A549 (cell line): ENCODE measurements around the gene ITPKC. TPM values are rescaled to one million over a fixed set of nuclear protein-coding genes. Genes with fewer than 3 reads are reported as not detected.
A peak's percentile ranks its signal among the peaks of the same experiment; 100 is the strongest.
"Not testable (repeated sequence)": the region's sequence is repeated elsewhere in the genome, so short reads cannot be mapped to it uniquely, and the experiment has no call there.

ENCODE experiments used
- ATAC-seq, 2 experiments: fragments of 200-7000 bp in 1 of 2; fragments of >200 bp in 1 of 2; cut with Nextera tagmentation in 1 of 2; cut with Tn5 transposase in 1 of 2; 3 replicates each; pipeline versions ENCODE4 v1.8.0 to v1.9.1; 2018 to 2020; ENCODE audit warnings: mild to moderate bottlenecking in 1 of 2, moderate library complexity in 1 of 2
- CTCF ChIA-PET: fragments of 300-600 bp; sonication (Branson Sonifier 250); formaldehyde crosslinking; extraction: SDS; loops from one replicate; lab custom pipeline; 2021; ENCODE audit warnings: antibody characterized with exemption, inconsistent platforms; lab: Yijun Ruan, JAX
- POLR2A ChIA-PET: fragments of 350-600 bp; formaldehyde crosslinking; extraction: SDS; loops from one replicate; lab custom pipeline; 2021; ENCODE audit warnings: antibody characterized with exemption, inconsistent platforms; lab: Yijun Ruan, JAX
- DNase-seq, 2 experiments: peaks; one replicate each; pipeline versions ENCODE4 v3.0.0 to v3.0.0-alpha.2; 2011 to 2016; ENCODE audit warnings: low read depth in 1 of 2, low spot score in 1 of 2
- FAIRE-seq: peaks from 2 replicates; lab custom pipeline; 2011; peaks lifted over from hg19 to GRCh38; lab: Jason Lieb, UNC
- H3K27ac ChIP-seq, 2 experiments: fragments of >200 bp; sonication (Bioruptor Twin); formaldehyde crosslinking; 3 replicates each; pipeline ENCODE4 v1.5.1; 2016 to 2017
- H3K4me1 ChIP-seq: fragments of >200 bp; sonication (Bioruptor Twin); formaldehyde crosslinking; 3 replicates; pipeline ENCODE4 v1.6.1; 2016
- H3K4me2 ChIP-seq: fragments of >200 bp; sonication (Bioruptor Twin); formaldehyde crosslinking; 3 replicates; pipeline ENCODE4 v1.6.1; 2016
- H3K4me3 ChIP-seq: fragments of >200 bp; sonication (Bioruptor Twin); formaldehyde crosslinking; 3 replicates; pipeline ENCODE4 v1.5.1; 2016
- H3K9me3 ChIP-seq: fragments of >200 bp; sonication (Bioruptor Twin); formaldehyde crosslinking; 3 replicates; pipeline ENCODE4 v1.6.1; 2016
- ATOH8 ChIP-seq: fragments of 250-450 bp; sonication (Bioruptor Pico); IDR thresholded peaks from 2 replicates; pipeline ENCODE4 v1.5.0; 2020; ENCODE audit warnings: low read depth, mild to moderate bottlenecking, moderate library complexity
- BCL3 ChIP-seq: fragments of >200 bp; sonication (Bioruptor Twin); formaldehyde crosslinking; IDR thresholded peaks from 3 replicates; pipeline ENCODE4 v1.6.1; 2016
- CBX8 ChIP-seq: fragments of 200-600 bp; sonication (generic); IDR thresholded peaks from 2 replicates; pipeline ENCODE4 v1.6.1; 2016
- CHD4 ChIP-seq: fragments of 200-600 bp; sonication (generic); IDR thresholded peaks from 2 replicates; pipeline ENCODE4 v1.6.1; 2016; ENCODE audit warnings: antibody characterized with exemption, mild to moderate bottlenecking, borderline replicate concordance
- GATA3 ChIP-seq: IDR thresholded peaks from 2 replicates; pipeline ENCODE4 v1.6.1; 2012; ENCODE audit warnings: borderline replicate concordance
- HMGXB4 ChIP-seq: fragments of 250-450 bp; sonication (Bioruptor Pico); IDR thresholded peaks from 2 replicates; pipeline ENCODE4 v1.5.0; 2021; ENCODE audit warnings: mild to moderate bottlenecking, moderate library complexity, borderline replicate concordance
- HOXB13 ChIP-seq: fragments of 250-450 bp; sonication (Bioruptor Pico); IDR thresholded peaks from 2 replicates; pipeline ENCODE4 v1.5.0; 2020; ENCODE audit warnings: low read depth, mild to moderate bottlenecking, moderate library complexity
- JUN ChIP-seq, 2 experiments: fragments of >200 bp; sonication (Bioruptor Twin); formaldehyde crosslinking; IDR thresholded peaks; 2 replicates in 1 of 2; 3 replicates in 1 of 2; pipeline ENCODE4 v1.6.1; 2016 to 2017
- MAFK ChIP-seq: fragments of 450-650 bp; IDR thresholded peaks from 2 replicates; pipeline ENCODE4 v1.6.1; 2014; ENCODE audit not compliant: partially characterized antibody
- MAX ChIP-seq: IDR thresholded peaks from 2 replicates; pipeline ENCODE4 v1.6.1; 2012
- MAZ ChIP-seq: fragments of 150-350 bp; IDR thresholded peaks from 2 replicates; pipeline ENCODE4 v1.6.1; 2014; ENCODE audit warnings: antibody characterized with exemption, low read depth, low read length, borderline replicate concordance
- NPAS2 ChIP-seq: fragments of 250-450 bp; sonication (Bioruptor Pico); IDR thresholded peaks from 2 replicates; pipeline ENCODE4 v1.8.0; 2022; ENCODE audit warnings: mild to moderate bottlenecking, moderate library complexity, borderline replicate concordance
- PBX3 ChIP-seq: IDR thresholded peaks from 2 replicates; pipeline ENCODE4 v1.6.1; 2012
- POLR2AphosphoS2 ChIP-seq: conservative IDR thresholded peaks from 2 replicates; pipeline ENCODE4 v1.6.1; 2012; ENCODE audit warnings: low read length, improper control_type of control experiment, inconsistent platforms
- RAD21 ChIP-seq, 2 experiments: fragments of >200 bp in 1 of 2; sonication (Bioruptor Twin) in 1 of 2; formaldehyde crosslinking in 1 of 2; IDR thresholded peaks in 1 of 2; conservative IDR thresholded peaks in 1 of 2; 2 replicates in 1 of 2; 3 replicates in 1 of 2; pipeline ENCODE4 v1.6.1; 2012 to 2018; ENCODE audit warnings: inconsistent platforms in 1 of 2
- RCOR1 ChIP-seq: fragments of 150-350 bp; IDR thresholded peaks from 2 replicates; pipeline ENCODE4 v1.6.1; 2014; ENCODE audit warnings: antibody characterized with exemption, low read length, low read depth
- REST ChIP-seq: fragments of 200-600 bp; sonication (generic); IDR thresholded peaks from 2 replicates; pipeline ENCODE4 v1.6.1; 2016; ENCODE audit warnings: antibody characterized with exemption, mild to moderate bottlenecking, moderate library complexity
- RNF2 ChIP-seq: fragments of 200-600 bp; sonication (generic); IDR thresholded peaks from 2 replicates; pipeline ENCODE4 v1.6.1; 2016; ENCODE audit warnings: low read depth, mild to moderate bottlenecking, antibody characterized with exemption, moderate library complexity, borderline replicate concordance
- WGBS: methylation state at CpG from one replicate; pipeline ENCODE4 v1.1.6; 2017; ENCODE audit errors: missing lambda C conversion rate; 5-methylcytosine and 5-hydroxymethylcytosine counted together
- polyA plus RNA-seq, 4 experiments: library from polyadenylated mRNA; depleted of rRNA in 3 of 4; stranded (reverse); fragments of >200 nt; fragmentation: RNase III in 1 of 4; extraction: RNeasy Plus Mini Kit Qiagen cat#74134 plus additional on column Dnase treatment in 1 of 4; gene quantifications; 2 replicates in 3 of 4; 3 replicates in 1 of 4; pipeline ENCODE4 v1.2.3, GENCODE V29; 2011 to 2017

ITPKC gene
- polyA plus RNA-seq, 2 of the 4 experiments (the other 2 are of a cell fraction), result 6.5 to 7.9 TPM

- 92% methylated on average over 10 of the region's 10 CpGs for WGBS
- TF ChIP-seq JUN (IDR thresholded peaks at IDR 0.05), result 0 out of 5 replicates have a peak, but pooled peaks of 1 of the 2 experiments have one; percentile 28
- no peak for TF ChIP-seq CHD4
- POLR2A ChIA-PET, result no interaction called here
- Histone ChIP-seq H3K9me3 (no peaks in the 10 kb centered on the region), H3K4me2 (no peak overlapping the region), H3K4me3 (no peak overlapping the region), H3K27ac (no peak overlapping the region), H3K4me1 (no peaks in the 10 kb centered on the region)
- CTCF ChIA-PET, result interaction anchor here (1.4 to 1.5 kb wide), 2 partner anchors 9 to 13 kb away, joined by 3 to 4 read pairs; no protein-coding TSS in a partner anchor
- ATAC-seq (no peak), FAIRE-seq (no peak), DNase-seq (no peak)
These were observed 47.1 kb downstream of the ITPKC start for GRCh38 chr19:40763963-40764362.

GRCh38 chr19:40766385-40766784 is 49.5 kb downstream of the ITPKC start:
- H3K27ac ChIP-seq, H3K4me3 ChIP-seq, DNase-seq, H3K4me2 ChIP-seq, H3K9me3 ChIP-seq, ATAC-seq, FAIRE-seq, H3K4me1 ChIP-seq: not testable (repeated sequence)
- WGBS, result 97% methylated on average over 13 of the region's 13 CpGs
- POLR2A ChIA-PET, result interaction anchor here (0.8 to 2.5 kb wide), 4 partner anchors 11 to 32 kb away, joined by 4 to 22 read pairs (median 8); partner anchors contain the start of genes ACTMAP, EGLN2, RAB4B and SNRPA
- CTCF ChIA-PET, result interaction anchor here (1.1 to 3.1 kb wide), 7 partner anchors 9 to 132 kb away, joined by 3 to 22 read pairs (median 4); partner anchors contain the start of genes EGLN2 and RAB4B
- TF ChIP-seq POLR2AphosphoS2, result peak; percentile 47; the same call in 1 of the 2 replicates

GRCh38 chr19:40768869-40769268 is 52.0 kb downstream of the ITPKC start:
- CTCF ChIA-PET, result interaction anchor here (0.7 to 3.8 kb wide), 5 partner anchors 10 to 236 kb away, joined by 3 to 18 read pairs (median 3); no protein-coding TSS in a partner anchor
- no peak overlapping the region for H3K4me2 ChIP-seq

More at GRCh38 chr19:40768869-40769268, 52.0 kb downstream of the ITPKC start:
- POLR2A ChIA-PET, result interaction anchor here (2.2 kb wide), 1 partner anchor 9 kb away, joined by 7 read pairs; the partner anchor contains the start of gene RAB4B
- no peak for DNase-seq
- no peak for FAIRE-seq
- Histone ChIP-seq H3K9me3 (peaks cover 2% of the 10 kb centered on the region; the same call in 1 of the 3 replicates), H3K27ac (no peak overlapping the region), H3K4me1 (no peaks in the 10 kb centered on the region), H3K4me3 (no peak overlapping the region)
- no peak for TF ChIP-seq ATOH8
- no peak for TF ChIP-seq MAFK
- TF ChIP-seq RCOR1, result no peak
- no peak for TF ChIP-seq MAX
- TF ChIP-seq MAZ, result no peak
- TF ChIP-seq CBX8, result no peak
- TF ChIP-seq HOXB13, result no peak
- no peak for TF ChIP-seq HMGXB4 (CRISPR knock-in tag)
- TF ChIP-seq NPAS2, result no peak
- no peak for TF ChIP-seq RNF2
- TF ChIP-seq REST, result no peak
- no peak for TF ChIP-seq BCL3
- TF ChIP-seq RAD21 (conservative IDR thresholded peaks at IDR 0.05 in 1 of 2, IDR thresholded peaks at IDR 0.05 in 1 of 2), result no peak
- TF ChIP-seq GATA3, result no peak
- TF ChIP-seq PBX3, result no peak
- TF ChIP-seq JUN (IDR thresholded peaks at IDR 0.05), result no peak
- ATAC-seq, result peak; percentile 4 to 9; a peak in 2 of 6 replicates
- 84% methylated on average over 5 of the region's 5 CpGs for WGBS
